ENCODE measurements around the gene SPINK4. TPM values are rescaled to one million over a fixed set of nuclear protein-coding genes. Genes with fewer than 3 reads are reported as not detected.

SPINK4 gene
- polyA plus RNA-seq, 3 donors, result not detected

GRCh38 chr9:33287087-33287490 lies 47.1 kb downstream of the SPINK4 start:
- no peak overlapping the region for H3K4me2 ChIP-seq (replicated peaks; ENCODE audit: extremely low read depth, low read length, poor library complexity, severe bottlenecking)

GRCh38 chr9:33288235-33288634 lies 48.3 kb downstream of the SPINK4 start:
- peak overlapping the region in 5 of 7 donors; percentile 76 to 100 (median 83) for H3K27ac Mint-ChIP-seq

More at GRCh38 chr9:33287087-33287490, 47.1 kb downstream of the SPINK4 start:
- Mint-ChIP-seq H3K9me3 (no peaks in the 10 kb centered on the region), H3K27me3 (ENCODE audit: low read depth in 3 of 3) (no peaks in the 10 kb centered on the region), H3K27ac (peak overlapping the region; percentile 30 to 87 (median 76)), H3K4me1 (peaks cover 30% of the 10 kb centered on the region), H3K4me3 (no peak overlapping the region), H3K36me3 (peaks cover 25 to 30% of the 10 kb centered on the region in 2 donors)
- TF ChIP-seq CTCF (IDR thresholded peaks at IDR 0.05), result peak; percentile 81
- Histone ChIP-seq H3K36me3 (replicated peaks in 1 of 2; ENCODE audit: control insufficient read depth in 1 of 2, insufficient read depth in 2 of 2, low read length in 2 of 2) (peaks cover 8 to 29% of the 10 kb centered on the region in 2 donors), H4K20me1 (ENCODE audit: insufficient read depth, low read length) (no peaks in the 10 kb centered on the region), H3K4me1 (ENCODE audit: control insufficient read depth in 1 of 2, insufficient read depth in 2 of 2, low read length in 2 of 2) (peaks cover 25 to 39% of the 10 kb centered on the region in 2 donors), H3K4me3 (replicated peaks in 1 of 3; ENCODE audit: low read depth in 2 of 3, low read length in 3 of 3) (no peak overlapping the region), H3K9me3 (replicated peaks in 1 of 2; ENCODE audit: control insufficient read depth in 1 of 2, insufficient read depth in 1 of 2, low read length in 2 of 2) (no peaks in the 10 kb centered on the region), H3K27ac (ENCODE audit: low read depth in 1 of 2, low read length in 2 of 2) (peak overlapping the region in 1 of 2 donors; percentile 34), H3K79me2 (ENCODE audit: insufficient read depth, low read length) (peaks cover 18% of the 10 kb centered on the region), H3K27me3 (ENCODE audit: control insufficient read depth in 2 of 2, insufficient read depth in 2 of 2, low read length in 2 of 2) (no peaks in the 10 kb centered on the region), H3K9ac (ENCODE audit: insufficient read depth, low read length, poor library complexity, severe bottlenecking) (no peak overlapping the region), H2AFZ (ENCODE audit: insufficient read depth, low read depth, low read length, poor library complexity, severe bottlenecking) (no peak overlapping the region)
- DNase-seq, result peak; percentile 48 to 66 (median 58)
- intact Hi-C loops (cut with micrococcal nuclease), result no loop called here
- WGBS (ENCODE audit: insufficient coverage), result 0% methylated on average over 1 of the region's 4 CpGs

More at GRCh38 chr9:33288235-33288634, 48.3 kb downstream of the SPINK4 start:
- Histone ChIP-seq H3K4me3 (replicated peaks in 1 of 3; ENCODE audit: low read depth in 2 of 3, low read length in 3 of 3) (no peak overlapping the region), H3K27ac (ENCODE audit: low read depth in 1 of 2, low read length in 2 of 2) (peak overlapping the region in 1 of 2 donors; percentile 99), H2AFZ (ENCODE audit: insufficient read depth, low read depth, low read length, poor library complexity, severe bottlenecking) (no peak overlapping the region), H3K36me3 (replicated peaks in 1 of 2; ENCODE audit: control insufficient read depth in 1 of 2, insufficient read depth in 2 of 2, low read length in 2 of 2) (peaks cover 3 to 27% of the 10 kb centered on the region in 2 donors), H3K79me2 (ENCODE audit: insufficient read depth, low read length) (peaks cover 29% of the 10 kb centered on the region), H3K9ac (ENCODE audit: insufficient read depth, low read length, poor library complexity, severe bottlenecking) (no peak overlapping the region), H4K20me1 (ENCODE audit: insufficient read depth, low read length) (no peaks in the 10 kb centered on the region), H3K4me2 (replicated peaks; ENCODE audit: extremely low read depth, low read length, poor library complexity, severe bottlenecking) (no peak overlapping the region), H3K4me1 (ENCODE audit: control insufficient read depth in 1 of 2, insufficient read depth in 2 of 2, low read length in 2 of 2) (peaks cover 25 to 41% of the 10 kb centered on the region in 2 donors), H3K27me3 (ENCODE audit: control insufficient read depth in 2 of 2, insufficient read depth in 2 of 2, low read length in 2 of 2) (no peaks in the 10 kb centered on the region), H3K9me3 (replicated peaks in 1 of 2; ENCODE audit: control insufficient read depth in 1 of 2, insufficient read depth in 1 of 2, low read length in 2 of 2) (no peaks in the 10 kb centered on the region)
- no peak overlapping the region for H3K4me3 Mint-ChIP-seq
- intact Hi-C loops (cut with micrococcal nuclease), result no loop called here
- H3K27me3 Mint-ChIP-seq (ENCODE audit: low read depth in 3 of 3), result no peaks in the 10 kb centered on the region
- H3K4me1 Mint-ChIP-seq, result peaks cover 39% of the 10 kb centered on the region
- peaks cover 23 to 24% of the 10 kb centered on the region in 2 donors for H3K36me3 Mint-ChIP-seq
- H3K9me3 Mint-ChIP-seq, result no peaks in the 10 kb centered on the region
- no peak for DNase-seq
- WGBS (ENCODE audit: insufficient coverage), result no CpG with 5 or more reads among the region's 4 CpGs
- TF ChIP-seq CTCF (IDR thresholded peaks at IDR 0.05), result no peak
